ENCODE measurements around the gene GLG1.

DNA sequence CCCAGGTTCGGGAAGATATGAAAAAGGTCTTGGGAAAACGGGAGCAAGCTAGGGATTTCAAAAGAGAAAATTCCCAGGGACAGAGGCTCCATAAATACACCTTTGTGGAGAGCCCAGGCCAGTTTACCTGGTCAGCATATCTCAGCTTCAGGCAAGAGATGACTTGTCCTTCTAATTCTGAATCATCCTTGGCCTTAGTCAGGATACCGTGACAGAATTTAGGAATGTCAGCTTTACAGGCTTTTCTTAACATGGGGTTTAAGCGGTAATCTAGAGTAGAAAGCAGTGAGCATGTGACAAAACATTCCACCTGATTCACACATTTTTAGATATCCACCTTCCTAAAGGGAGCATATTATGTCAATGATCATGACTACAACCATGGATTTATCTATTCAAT lies 144.6 kb downstream of the GLG1 start:
- TF ChIP-seq, protein P1, sequence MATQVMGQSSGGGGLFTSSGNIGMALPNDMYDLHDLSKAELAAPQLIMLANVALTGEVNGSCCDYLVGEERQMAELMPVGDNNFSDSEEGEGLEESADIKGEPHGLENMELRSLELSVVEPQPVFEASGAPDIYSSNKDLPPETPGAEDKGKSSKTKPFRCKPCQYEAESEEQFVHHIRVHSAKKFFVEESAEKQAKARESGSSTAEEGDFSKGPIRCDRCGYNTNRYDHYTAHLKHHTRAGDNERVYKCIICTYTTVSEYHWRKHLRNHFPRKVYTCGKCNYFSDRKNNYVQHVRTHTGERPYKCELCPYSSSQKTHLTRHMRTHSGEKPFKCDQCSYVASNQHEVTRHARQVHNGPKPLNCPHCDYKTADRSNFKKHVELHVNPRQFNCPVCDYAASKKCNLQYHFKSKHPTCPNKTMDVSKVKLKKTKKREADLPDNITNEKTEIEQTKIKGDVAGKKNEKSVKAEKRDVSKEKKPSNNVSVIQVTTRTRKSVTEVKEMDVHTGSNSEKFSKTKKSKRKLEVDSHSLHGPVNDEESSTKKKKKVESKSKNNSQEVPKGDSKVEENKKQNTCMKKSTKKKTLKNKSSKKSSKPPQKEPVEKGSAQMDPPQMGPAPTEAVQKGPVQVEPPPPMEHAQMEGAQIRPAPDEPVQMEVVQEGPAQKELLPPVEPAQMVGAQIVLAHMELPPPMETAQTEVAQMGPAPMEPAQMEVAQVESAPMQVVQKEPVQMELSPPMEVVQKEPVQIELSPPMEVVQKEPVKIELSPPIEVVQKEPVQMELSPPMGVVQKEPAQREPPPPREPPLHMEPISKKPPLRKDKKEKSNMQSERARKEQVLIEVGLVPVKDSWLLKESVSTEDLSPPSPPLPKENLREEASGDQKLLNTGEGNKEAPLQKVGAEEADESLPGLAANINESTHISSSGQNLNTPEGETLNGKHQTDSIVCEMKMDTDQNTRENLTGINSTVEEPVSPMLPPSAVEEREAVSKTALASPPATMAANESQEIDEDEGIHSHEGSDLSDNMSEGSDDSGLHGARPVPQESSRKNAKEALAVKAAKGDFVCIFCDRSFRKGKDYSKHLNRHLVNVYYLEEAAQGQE (IDR thresholded peaks at IDR 0.05; ENCODE audit: insufficient replicate concordance, low read depth), result no peak
- TF ChIP-seq CTCF (IDR thresholded peaks at IDR 0.05; ENCODE audit: insufficient read depth, low read length) (no peak), POLR2AphosphoS5 (IDR thresholded peaks at IDR 0.05; ENCODE audit: low read depth) (no peak)
